GM06990 (cell line): ENCODE results near the gene MFSD6.

Experiments used
- DNase-seq: peaks from one replicate; pipeline ENCODE4 v3.0.0-alpha.2; 2011; ENCODE audit not compliant: insufficient read length; ENCODE audit errors: extremely low read depth
- H3K27me3 ChIP-seq: replicated peaks from 2 replicates; pipeline ENCODE4 v1.6.0; 2011; ENCODE audit warnings: low read length; ENCODE audit not compliant: control insufficient read depth, insufficient read depth
- H3K36me3 ChIP-seq: 2 replicates; pipeline ENCODE4 v1.5.1; 2011; ENCODE audit warnings: low read length; ENCODE audit not compliant: control insufficient read depth, insufficient read depth
- H3K4me3 ChIP-seq: replicated peaks from 2 replicates; pipeline ENCODE4 v1.5.1; 2011; ENCODE audit warnings: low read depth, mild to moderate bottlenecking, control low read depth, low read length
- CTCF ChIP-seq: IDR thresholded peaks from 2 replicates; pipeline ENCODE4 v1.5.1; 2011; ENCODE audit warnings: low read length, control low read depth, mild to moderate bottlenecking, inconsistent platforms; ENCODE audit not compliant: insufficient read depth, poor library complexity, severe bottlenecking

The MFSD6 gene

GRCh38 chr2:190550137-190550536 lies 142.0 kb downstream of the MFSD6 start:
- no peak for DNase-seq
- no peak for TF ChIP-seq CTCF
- no peak overlapping the region for H3K4me3 ChIP-seq
- no peaks in the 10 kb centered on the region for H3K27me3 ChIP-seq
- H3K36me3 ChIP-seq, result no peaks in the 10 kb centered on the region
